OCI-LY7 (cell line): ENCODE measurements around the gene PRCP. TPM values are rescaled to one million over a fixed set of nuclear protein-coding genes. Genes with fewer than 3 reads are reported as not detected.

Experiments used
- BruUV-seq: library from RNA; stranded (reverse); fragments of 400-500 nt; replicated peaks from 2 replicates; lab custom pipeline; 2021; lab: Mats Ljungman, UMichigan
- CTCF ChIA-PET: fragments of 300-600 bp; sonication (Branson Sonifier 250); formaldehyde crosslinking; loops from one replicate; lab custom pipeline; 2022; ENCODE audit warnings: antibody characterized with exemption; ENCODE audit not compliant: unreplicated experiment; lab: Charles Lee
- POLR2A ChIA-PET: fragments of 300-600 bp; sonication (Branson Sonifier 250); formaldehyde crosslinking; loops from one replicate; lab custom pipeline; 2022; ENCODE audit warnings: antibody characterized with exemption; lab: Charles Lee
- DNase-seq: peaks from one replicate; pipeline ENCODE4 v3.0.0-alpha.2; 2015; ENCODE audit warnings: low spot score
- H2AFZ ChIP-seq: fragments of 200-600 bp; sonication (generic), shearing (Covaris generic); 2 replicates; pipeline ENCODE4 v1.6.1; 2014; ENCODE audit warnings: mild to moderate bottlenecking, antibody characterized with exemption, low read length, moderate library complexity
- H3K27ac ChIP-seq: fragments of 200-600 bp; sonication (generic); 2 replicates; pipeline ENCODE4 v1.5.1; 2014; ENCODE audit warnings: mixed run types, low read depth, mild to moderate bottlenecking, moderate library complexity, low read length, inconsistent platforms; ENCODE audit not compliant: poor library complexity, severe bottlenecking
- H3K36me3 ChIP-seq: fragments of 200-600 bp; sonication (generic); 2 replicates; pipeline ENCODE4 v1.6.1; 2014; ENCODE audit warnings: mild to moderate bottlenecking, antibody characterized with exemption, low read length, moderate library complexity, mixed read lengths; ENCODE audit not compliant: insufficient read depth
- H3K4me1 ChIP-seq: fragments of 200-600 bp; sonication (generic); 2 replicates; pipeline ENCODE4 v1.5.1; 2014; ENCODE audit warnings: mild to moderate bottlenecking, low read length; ENCODE audit not compliant: insufficient read depth, poor library complexity, severe bottlenecking
- H3K4me2 ChIP-seq: fragments of 200-600 bp; sonication (generic); 2 replicates; pipeline ENCODE4 v1.6.1; 2014; ENCODE audit warnings: mild to moderate bottlenecking, low read length
- H3K4me3 ChIP-seq: fragments of 200-600 bp; sonication (generic); 2 replicates; pipeline ENCODE4 v1.5.1; 2014; ENCODE audit warnings: mild to moderate bottlenecking, low read depth, low read length; ENCODE audit not compliant: poor library complexity, severe bottlenecking
- H3K79me2 ChIP-seq: fragments of 200-600 bp; sonication (generic); 2 replicates; pipeline ENCODE4 v1.6.1; 2016; ENCODE audit warnings: low read depth, mild to moderate bottlenecking, low read length, moderate library complexity, mixed read lengths; ENCODE audit not compliant: insufficient read depth
- H3K9me2 ChIP-seq: fragments of 200-600 bp; sonication (generic); 2 replicates; pipeline ENCODE4 v1.6.1; 2016; ENCODE audit warnings: mild to moderate bottlenecking, low read length, mixed read lengths; ENCODE audit not compliant: insufficient read depth
- H3K9me3 ChIP-seq: fragments of 200-600 bp; sonication (generic); 2 replicates; pipeline ENCODE4 v1.6.1; 2014; ENCODE audit warnings: mild to moderate bottlenecking, mixed run types, low read length, mixed read lengths
- H4K20me1 ChIP-seq: fragments of 200-600 bp; sonication (generic); 2 replicates; pipeline ENCODE4 v1.6.1; 2014; ENCODE audit warnings: mild to moderate bottlenecking, antibody characterized with exemption, low read length, moderate library complexity, mixed read lengths; ENCODE audit not compliant: insufficient read depth
- EZH2phosphoT487 ChIP-seq: fragments of 200-600 bp; sonication (generic); IDR thresholded peaks from 2 replicates; pipeline ENCODE4 v1.6.1; 2018; ENCODE audit warnings: low read depth, borderline replicate concordance, mild to moderate bottlenecking, mixed run types, antibody characterized with exemption, low read length, moderate library complexity, mixed read lengths
- intact Hi-C: fragments of 100-400 bp; cut with micrococcal nuclease; formaldehyde crosslinking; loops from one replicate; pipeline ENCODE4 v1.10.0; 2022; ENCODE audit not compliant: unreplicated experiment
- total RNA-seq, 2 experiments: library from RNA; depleted of rRNA in 1 of 2; stranded (reverse); fragments of >200 nt in 1 of 2; shearing (Covaris generic) in 1 of 2; gene quantifications; 2 replicates each; pipeline ENCODE4 v1.2.3, GENCODE V29; 2014 to 2022
- TF ChIP-seq, protein P1 (sequence below): fragments of 200-600 bp; sonication (generic); conservative IDR thresholded peaks from 2 replicates; pipeline ENCODE4 v1.5.1; 2014; ENCODE audit warnings: mild to moderate bottlenecking, antibody characterized with exemption, low read length, moderate library complexity, mixed read lengths

Gene PRCP
- total RNA-seq, 2 experiments from 2014 or later: 6.5 to 18.3 TPM

DNA sequence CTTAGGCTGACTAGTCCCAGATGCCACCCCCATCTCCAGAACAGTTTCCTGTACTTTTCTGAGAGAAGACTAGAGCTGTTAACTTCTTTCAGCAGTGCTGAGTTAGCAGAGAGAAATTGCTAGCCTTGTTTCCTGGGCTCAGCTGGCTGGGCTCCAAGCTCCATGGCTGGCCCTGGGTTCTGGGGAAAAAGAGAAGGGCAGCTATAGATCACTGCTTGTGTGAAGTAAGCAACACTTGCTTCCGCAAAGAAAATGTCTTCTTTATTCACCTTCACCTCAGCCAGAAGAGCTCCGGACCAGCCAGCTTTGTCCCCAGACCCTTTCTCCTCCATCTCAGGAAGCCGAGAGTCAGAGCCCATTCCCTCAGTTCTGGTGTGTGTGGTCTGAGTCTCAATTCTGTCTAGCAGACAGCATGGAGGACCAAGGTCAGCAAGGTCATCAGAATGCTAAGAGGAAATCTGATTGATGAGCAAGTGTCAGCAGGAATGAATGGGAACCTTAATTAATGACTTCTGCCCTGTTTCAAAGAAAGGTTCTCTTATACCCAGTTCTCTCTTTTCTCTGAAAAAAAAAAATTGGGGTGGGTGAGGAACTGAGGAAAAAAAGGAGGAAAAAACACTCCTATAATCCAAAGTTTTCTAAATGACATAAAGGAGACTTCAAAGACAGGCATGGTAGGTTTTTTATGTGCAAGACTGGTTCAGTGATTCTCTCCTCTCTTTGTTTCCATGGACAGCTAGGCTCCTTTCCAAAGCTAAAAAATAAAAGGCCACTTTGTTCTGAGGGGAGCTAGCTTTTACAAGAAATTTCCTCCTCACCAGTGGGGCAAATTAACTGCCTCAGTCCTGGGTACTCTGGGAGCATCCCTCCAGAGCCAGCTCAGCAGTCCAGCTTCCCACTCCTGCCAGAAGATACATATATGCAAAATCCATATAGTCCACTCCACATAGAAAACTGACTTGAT lies 103.0 kb downstream of the PRCP start:
- Histone ChIP-seq H3K9me2 (no peaks in the 10 kb centered on the region), H3K79me2 (no peaks in the 10 kb centered on the region), H3K4me1 (no peaks in the 10 kb centered on the region), H3K4me2 (no peak overlapping the region), H3K4me3 (no peak overlapping the region), H3K9me3 (no peaks in the 10 kb centered on the region), H2AFZ (no peak overlapping the region), H3K36me3 (no peaks in the 10 kb centered on the region), H4K20me1 (no peaks in the 10 kb centered on the region), H3K27ac (no peak overlapping the region)
- no peak for TF ChIP-seq EZH2phosphoT487
- TF ChIP-seq, protein P1, sequence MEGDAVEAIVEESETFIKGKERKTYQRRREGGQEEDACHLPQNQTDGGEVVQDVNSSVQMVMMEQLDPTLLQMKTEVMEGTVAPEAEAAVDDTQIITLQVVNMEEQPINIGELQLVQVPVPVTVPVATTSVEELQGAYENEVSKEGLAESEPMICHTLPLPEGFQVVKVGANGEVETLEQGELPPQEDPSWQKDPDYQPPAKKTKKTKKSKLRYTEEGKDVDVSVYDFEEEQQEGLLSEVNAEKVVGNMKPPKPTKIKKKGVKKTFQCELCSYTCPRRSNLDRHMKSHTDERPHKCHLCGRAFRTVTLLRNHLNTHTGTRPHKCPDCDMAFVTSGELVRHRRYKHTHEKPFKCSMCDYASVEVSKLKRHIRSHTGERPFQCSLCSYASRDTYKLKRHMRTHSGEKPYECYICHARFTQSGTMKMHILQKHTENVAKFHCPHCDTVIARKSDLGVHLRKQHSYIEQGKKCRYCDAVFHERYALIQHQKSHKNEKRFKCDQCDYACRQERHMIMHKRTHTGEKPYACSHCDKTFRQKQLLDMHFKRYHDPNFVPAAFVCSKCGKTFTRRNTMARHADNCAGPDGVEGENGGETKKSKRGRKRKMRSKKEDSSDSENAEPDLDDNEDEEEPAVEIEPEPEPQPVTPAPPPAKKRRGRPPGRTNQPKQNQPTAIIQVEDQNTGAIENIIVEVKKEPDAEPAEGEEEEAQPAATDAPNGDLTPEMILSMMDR: no peak
- intact Hi-C loops: no loop called here
- CTCF ChIA-PET: no interaction called here
- DNase-seq: no peak
- POLR2A ChIA-PET: interaction anchor here (0.6 kb wide), 1 partner anchor 54 kb away, joined by 3 read pairs; no protein-coding TSS in a partner anchor
- BruUV-seq: no TSS peak

DNA sequence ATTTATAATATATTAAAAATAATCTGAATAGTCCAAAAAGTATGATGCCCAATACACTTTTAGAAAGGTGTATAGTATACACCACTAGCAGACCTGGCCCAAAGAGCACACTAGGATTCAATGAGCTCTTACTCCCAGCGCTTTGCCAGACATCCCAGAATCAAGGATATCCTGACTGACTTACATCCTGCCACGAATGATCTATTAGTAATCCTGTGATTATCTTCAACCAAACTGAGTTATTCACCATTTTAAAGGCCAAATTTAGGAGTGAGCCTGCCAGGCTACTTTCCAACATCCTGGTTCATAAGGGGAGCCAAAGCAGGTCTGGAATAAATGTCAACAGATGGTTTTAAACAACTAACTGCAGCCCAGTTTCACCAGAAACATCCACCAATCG lies 105.7 kb downstream of the PRCP start:
- intact Hi-C loops: no loop called here
- ChIA-PET CTCF (no interaction called here), POLR2A (interaction anchor here (1.1 kb wide), 1 partner anchor 9 kb away, joined by 4 read pairs; no protein-coding TSS in a partner anchor)
- no peak overlapping the region for H2AFZ ChIP-seq
- no TSS peak for BruUV-seq
- no peaks in the 10 kb centered on the region for H3K9me3 ChIP-seq
- no peaks in the 10 kb centered on the region for H3K36me3 ChIP-seq
- no peak overlapping the region for H3K4me3 ChIP-seq
- H4K20me1 ChIP-seq: no peaks in the 10 kb centered on the region
- no peak overlapping the region for H3K4me2 ChIP-seq
- no peak overlapping the region for H3K27ac ChIP-seq
- DNase-seq: no peak
- H3K4me1 ChIP-seq: no peaks in the 10 kb centered on the region
- H3K79me2 ChIP-seq: no peaks in the 10 kb centered on the region
- no peaks in the 10 kb centered on the region for H3K9me2 ChIP-seq
- TF ChIP-seq, protein P1: no peak
- no peak for TF ChIP-seq EZH2phosphoT487
